K562 (cell line): ENCODE measurements around the gene SLC25A33. TPM values are rescaled to one million over a fixed set of nuclear protein-coding genes. Genes with fewer than 3 reads are reported as not detected.
A peak's percentile ranks its signal among the peaks of the same experiment; 100 is the strongest.

Source experiments
- ATAC-seq: fragments of 200-7000 bp; cut with Tn5 transposase; 3 replicates; pipeline ENCODE4 v1.9.1; 2020; ENCODE audit warnings: moderate library complexity
- BruUV-seq: library from RNA; stranded (reverse); fragments of 400-500 nt; replicated peaks from 2 replicates; lab custom pipeline; 2021; lab: Mats Ljungman, UMichigan
- CTCF ChIA-PET: fragments of 300-600 bp; formaldehyde crosslinking; extraction: SDS; loops from one replicate; lab custom pipeline; 2021; ENCODE audit warnings: low intra/inter-chr PET ratio; lab: Yijun Ruan, JAX
- POLR2A ChIA-PET: fragments of 300-600, 350-650 bp; sonication (Branson Sonifier 250); formaldehyde crosslinking; extraction: SDS; loops from one replicate; lab custom pipeline; 2021; ENCODE audit warnings: antibody characterized with exemption, inconsistent platforms; lab: Yijun Ruan, JAX
- DNase-seq, 4 experiments: peaks; one replicate each; pipeline versions ENCODE4 v3.0.0 to v3.0.0-alpha.2; 2011 to 2018; ENCODE audit warnings: low spot score in 3 of 4, mixed read lengths in 3 of 4; ENCODE audit errors: extremely low read depth in 1 of 4
- FAIRE-seq: peaks from 2 replicates; lab custom pipeline; 2011; peaks lifted over from hg19 to GRCh38; lab: Jason Lieb, UNC
- H2AFZ ChIP-seq: 2 replicates; pipeline ENCODE4 v1.6.0; 2011; ENCODE audit warnings: low read depth, low read length, control low read depth, inconsistent platforms
- H3K27ac ChIP-seq: fragments of 200-600 bp; 3 replicates; pipeline ENCODE4 v1.8.0; 2011; ENCODE audit warnings: low read depth, mild to moderate bottlenecking, control low read depth, inconsistent platforms, low read length, moderate library complexity, mixed read lengths; ENCODE audit errors: extremely low read depth
- H3K27me3 ChIP-seq, 2 experiments: fragments of 300-600 bp in 1 of 2; 2 replicates in 1 of 2; 3 replicates in 1 of 2; pipeline versions ENCODE4 v1.6.0 to v1.8.0; 2011; ENCODE audit warnings: inconsistent platforms in 2 of 2, low read length in 2 of 2, mild to moderate bottlenecking in 1 of 2, mixed read lengths in 1 of 2, moderate library complexity in 1 of 2; ENCODE audit not compliant: control insufficient read depth in 2 of 2, insufficient read depth in 2 of 2
- H3K36me3 ChIP-seq: fragments of 300-600 bp; 3 replicates; pipeline ENCODE4 v1.8.0; 2011; ENCODE audit warnings: mild to moderate bottlenecking, low read length, inconsistent platforms; ENCODE audit not compliant: control insufficient read depth, insufficient read depth
- H3K4me1 ChIP-seq, 2 experiments: fragments of 200-600 bp in 1 of 2; replicated peaks in 1 of 2; 2 replicates in 1 of 2; 3 replicates in 1 of 2; pipeline versions ENCODE4 v1.5.1 to v1.8.0; 2011; ENCODE audit warnings: inconsistent platforms in 2 of 2, low read length in 2 of 2, mild to moderate bottlenecking in 1 of 2, mixed read lengths in 1 of 2, moderate library complexity in 1 of 2; ENCODE audit not compliant: control insufficient read depth in 2 of 2, insufficient read depth in 2 of 2
- H3K4me2 ChIP-seq: 2 replicates; pipeline ENCODE4 v1.6.1; 2011; ENCODE audit warnings: low read length, control low read depth, inconsistent platforms, mixed read lengths; ENCODE audit not compliant: insufficient read depth
- H3K4me3 ChIP-seq: fragments of 200-600 bp; sonication (generic), shearing (Covaris generic); 2 replicates; pipeline ENCODE4 v1.5.1; 2016; ENCODE audit warnings: control low read depth, inconsistent platforms
- H3K79me2 ChIP-seq: fragments of 200-600 bp; 3 replicates; pipeline ENCODE4 v1.8.0; 2011; ENCODE audit warnings: low read length, inconsistent platforms; ENCODE audit not compliant: control insufficient read depth, insufficient read depth
- H3K9ac ChIP-seq, 2 experiments: 2 replicates each; pipeline versions ENCODE4 v1.6.0 to v1.6.1; 2011; ENCODE audit warnings: low read depth in 2 of 2, low read length in 2 of 2, control low read depth in 1 of 2, inconsistent platforms in 1 of 2, mild to moderate bottlenecking in 1 of 2, mixed read lengths in 1 of 2; ENCODE audit not compliant: insufficient read depth in 1 of 2
- H3K9me1 ChIP-seq: one replicate; pipeline ENCODE4 v1.6.0; 2011; ENCODE audit warnings: inconsistent platforms, mild to moderate bottlenecking, low read length, moderate library complexity; ENCODE audit not compliant: control insufficient read depth, insufficient read depth
- H3K9me3 ChIP-seq: replicated peaks from 2 replicates; pipeline ENCODE4 v1.5.1; 2011; ENCODE audit warnings: low read depth, low read length, inconsistent platforms; ENCODE audit not compliant: control insufficient read depth, insufficient read depth
- H4K20me1 ChIP-seq: replicated peaks from 2 replicates; pipeline ENCODE4 v1.6.1; 2011; ENCODE audit warnings: low read length, inconsistent platforms, mixed read lengths; ENCODE audit not compliant: control insufficient read depth, insufficient read depth
- MXI1 ChIP-seq: IDR thresholded peaks from 2 replicates; pipeline ENCODE4 v1.6.1; 2011; ENCODE audit warnings: low read depth, mild to moderate bottlenecking, improper control_type of control experiment, low read length
- ZNF512 ChIP-seq: IDR thresholded peaks from 2 replicates; pipeline ENCODE4 v1.6.1; 2016; ENCODE audit warnings: missing genetic modification characterization, missing compliant biosample characterization
- WGBS: fragments of 100-300 bp; shearing (Covaris generic); methylation state at CpG from one replicate; pipeline ENCODE4 v1.1.6; 2016; ENCODE audit warnings: low coverage, mixed read lengths; ENCODE audit not compliant: insufficient coverage; ENCODE audit errors: missing lambda C conversion rate; 5-methylcytosine and 5-hydroxymethylcytosine counted together
- in situ Hi-C: fragments of 300-500 bp; cut with MboI; formaldehyde crosslinking; loops from 4 replicates; pipeline ENCODE4 v1.15.0; 2018; ENCODE audit warnings: inconsistent platforms, mixed read lengths
- intact Hi-C: fragments of 100-400 bp; cut with micrococcal nuclease; formaldehyde crosslinking; loops from 2 replicates; pipeline ENCODE4 v1.14.2; 2022
- polyA plus RNA-seq, 8 experiments: library from polyadenylated mRNA; depleted of rRNA in 4 of 8; stranded (reverse) in 5 of 8; unstranded in 3 of 8; fragments of >200 nt; fragmentation: Nextera tagmentation in 2 of 8; fragmentation: Illumina TruSeq in 1 of 8; extraction: Ambion mirVana in 2 of 8; extraction: Trizol in 1 of 8; gene quantifications; 2 replicates each; pipeline versions ENCODE4 v1.2.1 to v1.2.3, GENCODE V29; 2011 to 2014; ENCODE audit warnings: inconsistent platforms in 1 of 8, missing spikeins in 1 of 8
- total RNA-seq, 7 experiments: library from RNA; depleted of rRNA in 6 of 7; stranded (reverse); fragments of >200 nt in 6 of 7; fragmentation: Illumina TruSeq in 2 of 7; extraction: Trizol in 2 of 7; gene quantifications; 2 replicates each; pipeline versions ENCODE4 v1.2.1 to v1.2.3, GENCODE V29; 2011 to 2021; ENCODE audit warnings: low replicate concordance in 1 of 7

Gene SLC25A33
- total and polyA plus RNA-seq, 9 of the 15 experiments (the other 6 are each of a cell fraction or from before 2014, with no cell fraction given), result 3.2 to 23.5 (median 17.5) TPM

DNA sequence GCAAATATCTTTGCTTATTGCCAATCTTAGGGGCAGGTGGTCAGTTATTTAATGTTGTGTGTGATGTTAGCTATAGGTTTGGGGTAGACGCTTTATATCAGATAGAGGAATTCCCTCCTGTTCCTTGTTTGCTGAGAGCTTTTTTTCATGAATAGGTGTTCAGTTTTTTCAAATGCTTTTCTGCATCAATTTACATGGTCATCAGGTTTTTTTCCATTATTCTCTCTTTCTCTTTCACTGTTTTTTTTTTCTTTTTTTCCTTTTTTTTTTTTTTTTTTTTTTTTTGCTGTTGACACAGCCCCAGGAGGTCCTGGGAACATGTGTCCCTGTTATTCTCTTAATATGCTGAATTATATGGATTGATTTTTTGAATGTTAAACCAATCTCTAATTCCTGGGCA is 3.0 kb upstream of the SLC25A33 start:
- DNase-seq (no peak), FAIRE-seq (no peak), ATAC-seq (no peak)
- Histone ChIP-seq H3K9me1 (no peaks in the 10 kb centered on the region), H3K4me3 (no peak overlapping the region), H3K36me3 (no peaks in the 10 kb centered on the region), H3K27me3 (no peaks in the 10 kb centered on the region), H3K4me1 (peaks cover 14 to 23% of the 10 kb centered on the region in 2 experiments), H3K27ac (no peak overlapping the region), H3K79me2 (peaks cover 20% of the 10 kb centered on the region), H2AFZ (no peak overlapping the region), H3K4me2 (no peak overlapping the region), H4K20me1 (0 out of 2 replicates have a peak, but pooled peaks cover 5% of the 10 kb centered on the region), H3K9ac (no peak overlapping the region), H3K9me3 (no peaks in the 10 kb centered on the region)
- in situ Hi-C loops (no loop called here), intact Hi-C loops (no loop called here)
- 75% methylated on average over 1 of the region's 1 CpG for WGBS
- TF ChIP-seq MXI1, result no peak
- 0 out of 2 replicates have a peak, but pooled peaks have one; percentile 13 for TF ChIP-seq ZNF512 (tag)
- CTCF ChIA-PET, result no interaction called here
- POLR2A ChIA-PET, result no interaction called here
- BruUV-seq, result no TSS peak
